GM12878 (cell line): ENCODE results near the gene PCSK5. TPM values are rescaled to one million over a fixed set of nuclear protein-coding genes. Genes with fewer than 3 reads are reported as not detected.

Source experiments
- ATAC-seq: fragments of 200-7000 bp; cut with Tn5 transposase; 3 replicates; pipeline ENCODE4 v1.9.1; 2020; ENCODE audit warnings: mild to moderate bottlenecking, moderate library complexity
- BruUV-seq: library from RNA; stranded (reverse); fragments of 400-500 nt; replicated peaks from 2 replicates; lab custom pipeline; 2021; lab: Mats Ljungman, UMichigan
- CTCF ChIA-PET: fragments of 300-600 bp; sonication (Branson Sonifier 250); formaldehyde crosslinking; extraction: SDS; loops from one replicate; lab custom pipeline; 2021; ENCODE audit warnings: inconsistent platforms; lab: Yijun Ruan, JAX
- POLR2A ChIA-PET: fragments of 350-600 bp; formaldehyde crosslinking; extraction: SDS; loops from one replicate; lab custom pipeline; 2021; ENCODE audit warnings: inconsistent platforms; lab: Charles Lee
- RAD21 ChIA-PET: fragments of 300-600 bp; sonication (Branson Sonifier 250); formaldehyde crosslinking; loops from one replicate; lab custom pipeline; 2023; ENCODE audit warnings: antibody characterized with exemption; ENCODE audit not compliant: unreplicated experiment; lab: Charles Lee
- SMC1A ChIA-PET: fragments of 300-600 bp; sonication (Branson Sonifier 250); formaldehyde crosslinking; loops from one replicate; lab custom pipeline; 2023; ENCODE audit not compliant: unreplicated experiment, uncharacterized antibody; lab: Charles Lee
- DNase-seq: peaks from one replicate; pipeline ENCODE4 v3.0.0-alpha.2; 2011; ENCODE audit warnings: low read depth, low spot score
- FAIRE-seq: peaks from 3 replicates; lab custom pipeline; 2011; peaks lifted over from hg19 to GRCh38; lab: Jason Lieb, UNC
- H2AFZ ChIP-seq: 2 replicates; pipeline ENCODE4 v1.6.0; 2011; ENCODE audit warnings: low read depth, low read length, control low read depth; ENCODE audit not compliant: control insufficient read depth
- H3K27ac ChIP-seq: 2 replicates; pipeline ENCODE4 v1.5.1; 2011; ENCODE audit warnings: control low read depth; ENCODE audit not compliant: control insufficient read depth, insufficient read depth
- H3K27me3 ChIP-seq, 2 experiments: replicated peaks in 1 of 2; 2 replicates each; pipeline versions ENCODE4 v1.6.0 to v1.6.1; 2011; ENCODE audit warnings: low read length in 1 of 2; ENCODE audit not compliant: control insufficient read depth in 2 of 2, insufficient read depth in 2 of 2
- H3K36me3 ChIP-seq, 2 experiments: 2 replicates each; pipeline ENCODE4 v1.5.1; 2011; ENCODE audit warnings: low read length in 1 of 2; ENCODE audit not compliant: control insufficient read depth in 2 of 2, insufficient read depth in 2 of 2
- H3K4me1 ChIP-seq: 2 replicates; pipeline ENCODE4 v1.6.1; 2011; ENCODE audit warnings: mild to moderate bottlenecking, low read length, moderate library complexity, mixed read lengths; ENCODE audit not compliant: control insufficient read depth, insufficient read depth
- H3K4me2 ChIP-seq: 2 replicates; pipeline ENCODE4 v1.6.0; 2011; ENCODE audit warnings: control low read depth; ENCODE audit not compliant: control insufficient read depth, insufficient read depth
- H3K4me3 ChIP-seq: fragments of 200-600 bp; sonication (generic); 2 replicates; pipeline ENCODE4 v1.5.1; 2016
- H3K79me2 ChIP-seq: 2 replicates; pipeline ENCODE4 v1.6.0; 2011; ENCODE audit warnings: low read length; ENCODE audit not compliant: control insufficient read depth, insufficient read depth
- H3K9ac ChIP-seq: 2 replicates; pipeline ENCODE4 v1.8.0; 2011; ENCODE audit warnings: low read length, control low read depth, mixed read lengths; ENCODE audit not compliant: control insufficient read depth, insufficient read depth
- H3K9me3 ChIP-seq: replicated peaks from 3 replicates; pipeline ENCODE4 v1.5.1; 2011; ENCODE audit warnings: mild to moderate bottlenecking, low read length; ENCODE audit not compliant: control insufficient read depth, insufficient read depth
- H4K20me1 ChIP-seq: 2 replicates; pipeline ENCODE4 v1.6.0; 2011; ENCODE audit not compliant: control insufficient read depth, insufficient read depth
- ATF7 ChIP-seq: fragments of 450-650 bp; IDR thresholded peaks from 2 replicates; pipeline ENCODE4 v1.6.1; 2016; ENCODE audit warnings: low read depth, mild to moderate bottlenecking
- EGR1 ChIP-seq, 2 experiments: IDR thresholded peaks; 1 replicate in 1 of 2; 2 replicates in 1 of 2; pipeline ENCODE4 v1.6.1; 2011 to 2012; ENCODE audit warnings: low read depth in 2 of 2, low read length in 2 of 2, borderline replicate concordance in 1 of 2, mild to moderate bottlenecking in 1 of 2, moderate library complexity in 1 of 2
- IRF5 ChIP-seq: fragments of 450-650 bp; IDR thresholded peaks from 2 replicates; pipeline ENCODE4 v1.6.1; 2017; ENCODE audit warnings: borderline replicate concordance
- KLF5 ChIP-seq: fragments of 450-650 bp; IDR thresholded peaks from 2 replicates; pipeline ENCODE4 v1.6.1; 2014; ENCODE audit warnings: mild to moderate bottlenecking; ENCODE audit not compliant: partially characterized antibody
- LARP7 ChIP-seq: fragments of 450-650 bp; IDR thresholded peaks from 2 replicates; pipeline ENCODE4 v1.6.1; 2017; ENCODE audit warnings: mild to moderate bottlenecking
- MTA2 ChIP-seq: fragments of 450-650 bp; IDR thresholded peaks from 2 replicates; pipeline ENCODE4 v1.6.1; 2016; ENCODE audit warnings: low read depth, mild to moderate bottlenecking, moderate library complexity
- NRF1 ChIP-seq: conservative IDR thresholded peaks from 2 replicates; pipeline ENCODE4 v1.6.1; 2011; ENCODE audit warnings: mild to moderate bottlenecking, low read depth, low read length, improper control_type of control experiment
- PAX8 ChIP-seq: fragments of 450-650 bp; IDR thresholded peaks from 2 replicates; pipeline ENCODE4 v1.6.1; 2017; ENCODE audit warnings: mild to moderate bottlenecking, moderate library complexity
- TCF7 ChIP-seq: IDR thresholded peaks from 2 replicates; pipeline ENCODE4 v1.6.1; 2014; ENCODE audit warnings: antibody characterized with exemption, borderline replicate concordance
- YY1 ChIP-seq: IDR thresholded peaks from 2 replicates; pipeline ENCODE4 v1.6.1; 2011; ENCODE audit warnings: low read depth, mild to moderate bottlenecking, low read length
- ZNF207 ChIP-seq: fragments of 450-650 bp; IDR thresholded peaks from 2 replicates; pipeline ENCODE4 v1.6.1; 2014; ENCODE audit warnings: antibody characterized with exemption, mild to moderate bottlenecking, borderline replicate concordance
- WGBS: methylation state at CpG from one replicate; pipeline ENCODE4 v1.1.6; 2016; ENCODE audit warnings: low lambda C conversion rate; ENCODE audit not compliant: insufficient replicate concordance, insufficient coverage; ENCODE audit errors: missing lambda C conversion rate; 5-methylcytosine and 5-hydroxymethylcytosine counted together
- in situ Hi-C: fragments of 300-500 bp; cut with MboI; formaldehyde crosslinking; loops from 9 replicates; pipeline ENCODE4 v1.14.3; 2018; ENCODE audit warnings: mixed read lengths
- intact Hi-C: fragments of 100-400 bp; cut with micrococcal nuclease; formaldehyde crosslinking; loops from one replicate; pipeline ENCODE4 v1.14.2; 2022; ENCODE audit not compliant: unreplicated experiment
- polyA plus RNA-seq, 11 experiments: library from polyadenylated mRNA; depleted of rRNA in 4 of 11; unstranded in 6 of 11; stranded (reverse) in 5 of 11; fragments of >200 nt; fragmentation: Nextera tagmentation in 4 of 11; fragmentation: Illumina TruSeq in 1 of 11; extraction: Ambion mirVana in 4 of 11; extraction: Trizol in 1 of 11; gene quantifications; 1 replicate in 1 of 11; 2 replicates in 10 of 11; pipeline versions ENCODE4 v1.2.1 to v1.2.3, GENCODE V29; 2011 to 2016; ENCODE audit warnings: inconsistent platforms in 2 of 11, missing spikeins in 2 of 11, low read depth in 1 of 11
- total RNA-seq, 4 experiments: library from RNA; depleted of rRNA in 3 of 4; stranded (reverse); fragments of >200 nt in 3 of 4; fragmentation: Illumina TruSeq in 1 of 4; extraction: Trizol in 1 of 4; gene quantifications; 2 replicates each; pipeline versions ENCODE4 v1.2.1 to v1.2.3, GENCODE V29; 2013 to 2021

The PCSK5 gene
- total and polyA plus RNA-seq, 10 of the 15 experiments (the other 5 are each of a cell fraction or from before 2014, with no cell fraction given) = 0.01 to 0.13 (median 0.04) TPM; not detected in 3

- SMC1A ChIA-PET = interaction anchor here (1.3 kb wide), 1 partner anchor 10 kb away, joined by 3 read pairs; no protein-coding TSS in a partner anchor
- no peaks in the 10 kb centered on the region for H3K4me1 ChIP-seq
- no peak overlapping the region for H3K9ac ChIP-seq
- peaks cover 0 to 2% of the 10 kb centered on the region in 2 experiments; a peak in 2 of 4 replicates for H3K27me3 ChIP-seq
- CTCF ChIA-PET = no interaction called here
- POLR2A ChIA-PET = no interaction called here
- RAD21 ChIA-PET = no interaction called here
- H3K4me3 ChIP-seq = no peak overlapping the region
- FAIRE-seq (no peak), ATAC-seq (no peak), DNase-seq (no peak)
- intact Hi-C loops = no loop called here
- BruUV-seq = no TSS peak
- H3K79me2 ChIP-seq = no peaks in the 10 kb centered on the region
- in situ Hi-C loops = no loop called here
- H2AFZ ChIP-seq = no peak overlapping the region
- H4K20me1 ChIP-seq = no peaks in the 10 kb centered on the region
- no peaks in the 10 kb centered on the region for H3K36me3 ChIP-seq
- H3K4me2 ChIP-seq = no peak overlapping the region
- H3K27ac ChIP-seq = no peak overlapping the region
- H3K9me3 ChIP-seq = no peaks in the 10 kb centered on the region
- TF ChIP-seq ATF7 (no peak), IRF5 (no peak), YY1 (no peak), PAX8 (no peak), LARP7 (no peak), ZNF207 (no peak), KLF5 (no peak), EGR1 (IDR thresholded peaks at IDR 0.05; ENCODE audit: borderline replicate concordance in 1 of 2, low read depth in 2 of 2, low read length in 2 of 2) (no peak), NRF1 (no peak), MTA2 (no peak), TCF7 (no peak)
- WGBS = 0% methylated on average over 1 of the region's 1 CpG
These were observed 196.1 kb downstream of the PCSK5 start for GRCh38 chr9:76086539-76086938.
